GM20000 (cell line): ENCODE results near the gene IGSF21.

Experiments used
- DNase-seq: peaks from one replicate; pipeline ENCODE4 v3.0.0; 2012; ENCODE audit warnings: low spot score
- TF ChIP-seq, protein P1 (sequence below): IDR thresholded peaks from 2 replicates; pipeline ENCODE4 v1.5.1; 2012; ENCODE audit warnings: mild to moderate bottlenecking, control low read depth; ENCODE audit errors: extremely low read depth, missing control alignments

Gene IGSF21

DNA sequence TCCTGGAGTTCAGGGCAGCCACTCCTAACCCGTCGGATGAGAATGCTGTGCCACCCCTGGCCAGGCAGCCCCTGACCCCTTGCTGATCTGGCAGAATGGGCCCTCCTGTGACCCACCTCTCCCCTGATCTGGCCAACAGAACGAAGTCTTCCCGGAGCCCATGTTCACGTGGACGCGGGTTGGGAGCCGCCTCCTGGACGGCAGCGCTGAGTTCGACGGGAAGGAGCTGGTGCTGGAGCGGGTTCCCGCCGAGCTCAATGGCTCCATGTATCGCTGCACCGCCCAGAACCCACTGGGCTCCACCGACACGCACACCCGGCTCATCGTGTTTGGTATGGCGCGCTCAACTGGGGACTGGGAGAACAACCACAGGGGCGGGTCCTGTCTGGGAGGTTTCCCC lies 269.1 kb downstream of the IGSF21 start:
- TF ChIP-seq, protein P1, sequence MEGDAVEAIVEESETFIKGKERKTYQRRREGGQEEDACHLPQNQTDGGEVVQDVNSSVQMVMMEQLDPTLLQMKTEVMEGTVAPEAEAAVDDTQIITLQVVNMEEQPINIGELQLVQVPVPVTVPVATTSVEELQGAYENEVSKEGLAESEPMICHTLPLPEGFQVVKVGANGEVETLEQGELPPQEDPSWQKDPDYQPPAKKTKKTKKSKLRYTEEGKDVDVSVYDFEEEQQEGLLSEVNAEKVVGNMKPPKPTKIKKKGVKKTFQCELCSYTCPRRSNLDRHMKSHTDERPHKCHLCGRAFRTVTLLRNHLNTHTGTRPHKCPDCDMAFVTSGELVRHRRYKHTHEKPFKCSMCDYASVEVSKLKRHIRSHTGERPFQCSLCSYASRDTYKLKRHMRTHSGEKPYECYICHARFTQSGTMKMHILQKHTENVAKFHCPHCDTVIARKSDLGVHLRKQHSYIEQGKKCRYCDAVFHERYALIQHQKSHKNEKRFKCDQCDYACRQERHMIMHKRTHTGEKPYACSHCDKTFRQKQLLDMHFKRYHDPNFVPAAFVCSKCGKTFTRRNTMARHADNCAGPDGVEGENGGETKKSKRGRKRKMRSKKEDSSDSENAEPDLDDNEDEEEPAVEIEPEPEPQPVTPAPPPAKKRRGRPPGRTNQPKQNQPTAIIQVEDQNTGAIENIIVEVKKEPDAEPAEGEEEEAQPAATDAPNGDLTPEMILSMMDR: no peak
- no peak for DNase-seq

DNA sequence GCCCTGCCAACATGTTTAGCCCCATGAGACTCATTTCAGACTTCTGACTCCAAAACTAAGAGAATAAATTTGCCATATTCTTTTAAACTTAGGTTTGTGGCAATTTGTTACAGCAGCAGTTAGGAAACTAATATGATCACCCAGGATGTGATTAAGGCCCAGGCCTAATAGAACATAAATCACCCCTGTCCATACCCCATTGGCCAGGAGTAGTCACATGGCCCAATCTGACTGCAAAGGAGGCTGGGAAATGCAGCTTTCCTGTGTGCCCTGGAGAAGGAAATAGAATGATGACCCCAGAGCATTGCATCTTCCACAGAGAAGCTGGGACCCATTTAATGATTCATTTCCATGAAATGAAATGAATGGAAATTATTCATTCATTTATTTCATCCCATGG lies 272.7 kb downstream of the IGSF21 start:
- no peak for DNase-seq
- TF ChIP-seq, protein P1: no peak

DNA sequence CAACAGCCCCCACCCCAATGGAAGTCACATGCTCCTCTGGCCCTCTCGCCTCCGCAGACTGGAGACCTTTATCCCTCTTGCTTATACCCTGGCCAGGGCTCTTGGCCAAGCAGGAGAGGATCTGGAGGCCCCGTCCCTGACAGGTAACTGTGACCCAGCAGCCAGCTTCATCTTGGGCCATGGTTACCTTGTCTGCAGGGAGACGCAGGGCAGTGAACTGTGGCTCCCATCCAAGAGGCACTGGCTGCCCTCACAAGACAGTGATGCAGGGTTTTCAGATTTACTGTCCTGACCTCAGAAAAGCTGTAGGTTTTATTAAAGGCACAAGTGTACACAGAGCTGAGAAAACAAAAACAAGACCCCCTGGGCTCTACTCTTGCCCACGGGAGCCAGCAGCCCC lies 276.5 kb downstream of the IGSF21 start:
- TF ChIP-seq, protein P1: no peak
- DNase-seq: no peak

- TF ChIP-seq, protein P1: no peak
- DNase-seq: no peak
Observed at GRCh38 chr1:18384471-18384870, 276.9 kb downstream of the IGSF21 start.

DNA sequence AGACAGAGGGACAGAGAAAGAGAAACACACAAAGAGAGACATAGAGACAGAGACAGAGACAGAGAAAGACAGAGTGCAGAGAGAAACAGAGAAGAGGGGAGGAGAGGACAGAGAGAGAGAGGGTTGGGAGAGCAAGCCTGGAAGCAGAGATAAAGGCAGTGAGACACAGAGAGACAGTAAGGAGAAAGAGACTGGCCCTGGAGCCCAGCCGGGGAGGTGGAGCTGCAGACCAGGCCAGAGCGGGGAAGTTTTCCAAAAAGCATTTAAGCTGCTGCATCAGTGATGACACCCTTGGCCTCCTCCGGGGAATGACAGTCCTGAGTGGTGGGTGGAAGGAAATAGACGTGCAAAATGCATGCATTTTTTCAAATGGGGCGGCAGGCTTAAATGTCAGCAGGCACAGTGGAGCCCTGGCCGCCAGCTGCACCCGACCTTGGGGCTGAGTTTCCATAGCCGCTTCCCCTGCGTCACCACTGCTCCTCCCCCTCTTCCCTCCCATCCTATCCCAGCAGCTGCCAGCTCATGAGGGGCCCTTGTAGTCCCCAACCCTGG lies 277.7 kb downstream of the IGSF21 start:
- TF ChIP-seq, protein P1: no peak
- DNase-seq: no peak

GRCh38 chr1:18386591-18386990 lies 279.0 kb downstream of the IGSF21 start:
- DNase-seq: no peak
- TF ChIP-seq, protein P1: no peak

GRCh38 chr1:18387307-18387706 lies 279.7 kb downstream of the IGSF21 start:
- TF ChIP-seq, protein P1: no peak
- no peak for DNase-seq
